ENCODE measurements around the gene THEMIS.
"Not testable (repeated sequence)": the region's sequence is repeated elsewhere in the genome, so short reads cannot be mapped to it uniquely, and the experiment has no call there.

THEMIS gene

DNA sequence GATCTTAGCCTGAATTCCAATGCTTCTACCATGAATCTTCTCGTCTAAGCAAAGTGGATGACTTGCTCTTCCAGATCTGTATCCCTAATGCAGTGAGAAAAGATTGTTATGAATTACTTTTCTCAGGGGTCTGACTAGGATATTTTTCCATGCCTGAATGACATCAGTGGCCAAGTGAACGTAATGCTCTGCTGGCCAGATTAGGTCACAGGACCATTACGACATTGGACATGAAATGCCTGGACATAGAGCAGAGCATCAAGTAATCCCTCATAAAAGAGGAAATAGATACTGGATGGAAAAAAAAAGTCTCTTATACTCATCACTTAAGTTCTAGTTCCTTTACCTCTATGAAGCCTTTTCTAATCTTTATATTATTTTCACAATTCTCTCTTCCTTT is 12.1 kb upstream of the THEMIS start:
- H3K27me3 ChIP-seq (ENCODE audit: insufficient read depth, low read length): no peaks in the 10 kb centered on the region
- 81% methylated on average over 3 of the region's 3 CpGs for WGBS
- peaks cover 4% of the 10 kb centered on the region; the same call in 1 of the 2 replicates for H3K9me3 ChIP-seq (ENCODE audit: insufficient read depth, low read depth, low read length)
- H3K9ac ChIP-seq (ENCODE audit: low read depth, low read length): no peak overlapping the region
- no peak overlapping the region for H3K4me3 ChIP-seq (ENCODE audit: low read length)
- no peaks in the 10 kb centered on the region for H3K4me1 ChIP-seq (ENCODE audit: insufficient read depth, low read length)
- no peak overlapping the region for H3K27ac ChIP-seq (ENCODE audit: low read depth, low read length)
- H3K36me3 ChIP-seq (ENCODE audit: insufficient read depth, low read length): no peaks in the 10 kb centered on the region

GRCh38 chr6:127907960-127908640 is 7.2 kb upstream of the THEMIS start:
- Histone ChIP-seq H3K4me1 (ENCODE audit: insufficient read depth, low read length) (0 out of 2 replicates have a peak, but pooled peaks cover 5% of the 10 kb centered on the region), H3K4me3 (ENCODE audit: low read length) (no peak overlapping the region), H3K9ac (ENCODE audit: low read depth, low read length) (no peak overlapping the region), H3K9me3 (ENCODE audit: insufficient read depth, low read depth, low read length) (peaks cover 4% of the 10 kb centered on the region; the same call in 1 of the 2 replicates), H3K27me3 (ENCODE audit: insufficient read depth, low read length) (no peaks in the 10 kb centered on the region), H3K27ac (ENCODE audit: low read depth, low read length) (no peak overlapping the region), H3K36me3 (ENCODE audit: insufficient read depth, low read length) (no peaks in the 10 kb centered on the region)
- 97% methylated on average over 7 of the region's 7 CpGs for WGBS

- H3K4me3 ChIP-seq (ENCODE audit: low read length): no peak overlapping the region
- H3K4me1 ChIP-seq (ENCODE audit: insufficient read depth, low read length): 0 out of 2 replicates have a peak, but pooled peaks cover 5% of the 10 kb centered on the region
- no peaks in the 10 kb centered on the region for H3K27me3 ChIP-seq (ENCODE audit: insufficient read depth, low read length)
- no peaks in the 10 kb centered on the region for H3K9me3 ChIP-seq (ENCODE audit: insufficient read depth, low read depth, low read length)
- H3K9ac ChIP-seq (ENCODE audit: low read depth, low read length): no peak overlapping the region
- H3K36me3 ChIP-seq (ENCODE audit: insufficient read depth, low read length): no peaks in the 10 kb centered on the region
- no peak overlapping the region for H3K27ac ChIP-seq (ENCODE audit: low read depth, low read length)
Measured at GRCh38 chr6:127904160-127904559, 3.3 kb upstream of the THEMIS start.

GRCh38 chr6:127902933-127903332 is 2.1 kb upstream of the THEMIS start:
- WGBS: 96% methylated on average over 8 of the region's 8 CpGs
- no peaks in the 10 kb centered on the region for H3K9me3 ChIP-seq (ENCODE audit: insufficient read depth, low read depth, low read length)
- H3K4me3 ChIP-seq (ENCODE audit: low read length): no peak overlapping the region
- no peak overlapping the region for H3K9ac ChIP-seq (ENCODE audit: low read depth, low read length)
- no peaks in the 10 kb centered on the region for H3K36me3 ChIP-seq (ENCODE audit: insufficient read depth, low read length)
- H3K27ac ChIP-seq (ENCODE audit: low read depth, low read length): no peak overlapping the region
- no peaks in the 10 kb centered on the region for H3K27me3 ChIP-seq (ENCODE audit: insufficient read depth, low read length)
- 0 out of 2 replicates have a peak, but pooled peaks cover 5% of the 10 kb centered on the region for H3K4me1 ChIP-seq (ENCODE audit: insufficient read depth, low read length)

GRCh38 chr6:127897484-127897883 is 3.4 kb downstream of the THEMIS start:
- Histone ChIP-seq H3K4me1 (ENCODE audit: insufficient read depth, low read length) (peaks cover 10% of the 10 kb centered on the region; the same call in 1 of the 2 replicates), H3K4me3 (ENCODE audit: low read length) (no peak overlapping the region), H3K27ac (ENCODE audit: low read depth, low read length) (no peak overlapping the region), H3K36me3 (ENCODE audit: insufficient read depth, low read length) (no peaks in the 10 kb centered on the region), H3K27me3 (ENCODE audit: insufficient read depth, low read length) (no peaks in the 10 kb centered on the region), H3K9ac (ENCODE audit: low read depth, low read length) (no peak overlapping the region), H3K9me3 (ENCODE audit: insufficient read depth, low read depth, low read length) (no peaks in the 10 kb centered on the region)
- 96% methylated on average over 2 of the region's 2 CpGs for WGBS

DNA sequence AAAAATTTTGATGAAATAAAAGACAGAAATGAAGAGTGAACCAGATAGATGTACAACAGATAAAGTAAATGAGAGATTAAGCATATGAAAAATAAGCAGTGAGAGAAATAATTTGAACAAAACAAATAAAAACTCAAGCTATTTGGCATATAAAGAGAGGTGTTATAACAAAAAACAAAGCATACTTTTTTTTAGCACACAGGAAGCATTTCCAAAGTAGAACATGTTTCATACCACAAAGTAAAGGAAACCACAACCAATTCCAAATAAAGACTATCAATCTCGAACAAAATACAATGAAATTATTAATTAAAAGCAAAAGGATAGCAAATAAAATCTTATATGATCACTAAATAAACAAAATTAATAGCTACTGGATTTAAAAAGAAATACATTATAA is 6.8 kb downstream of the THEMIS start:
- no peak overlapping the region for H3K9ac ChIP-seq (ENCODE audit: low read depth, low read length)
- no CpG with 5 or more reads among the region's 1 CpG for WGBS

DNA sequence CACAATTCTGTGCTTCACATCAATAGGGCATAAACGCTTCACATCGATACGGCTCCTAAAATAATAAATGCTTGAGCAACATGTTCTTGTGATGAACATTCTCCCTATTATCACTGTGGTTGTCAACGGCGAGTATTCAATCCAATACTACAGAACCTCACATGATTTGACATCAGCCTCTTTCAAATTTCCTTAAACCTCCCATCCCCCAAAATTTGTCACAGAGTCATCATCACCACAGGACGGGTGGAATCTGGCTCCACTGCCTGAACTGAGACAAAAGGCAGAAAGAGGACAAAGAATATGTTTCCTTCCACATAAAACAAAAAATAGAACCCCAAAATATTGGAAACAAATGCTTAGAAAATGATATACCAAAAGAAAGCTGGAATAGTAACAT is 7.3 kb downstream of the THEMIS start:
- H3K4me1 ChIP-seq (ENCODE audit: insufficient read depth, low read length): peaks cover 10% of the 10 kb centered on the region; the same call in 1 of the 2 replicates
- H3K9me3 ChIP-seq (ENCODE audit: insufficient read depth, low read depth, low read length): no peaks in the 10 kb centered on the region
- H3K4me3 ChIP-seq (ENCODE audit: low read length): no peak overlapping the region
- H3K9ac ChIP-seq (ENCODE audit: low read depth, low read length): no peak overlapping the region
- no peaks in the 10 kb centered on the region for H3K27me3 ChIP-seq (ENCODE audit: insufficient read depth, low read length)
- H3K27ac ChIP-seq (ENCODE audit: low read depth, low read length): no peak overlapping the region; the same call in 1 of the 2 replicates
- WGBS: 87% methylated on average over 6 of the region's 6 CpGs
- no peaks in the 10 kb centered on the region for H3K36me3 ChIP-seq (ENCODE audit: insufficient read depth, low read length)

More for the DNA sequence above, 6.8 kb downstream of the THEMIS start:
- no peaks in the 10 kb centered on the region for H3K36me3 ChIP-seq (ENCODE audit: insufficient read depth, low read length)
- no peak overlapping the region; the same call in 1 of the 2 replicates for H3K27ac ChIP-seq (ENCODE audit: low read depth, low read length)
- H3K27me3 ChIP-seq (ENCODE audit: insufficient read depth, low read length): no peaks in the 10 kb centered on the region
- H3K4me3 ChIP-seq (ENCODE audit: low read length): no peak overlapping the region
- H3K9me3 ChIP-seq (ENCODE audit: insufficient read depth, low read depth, low read length): no peaks in the 10 kb centered on the region
- H3K4me1 ChIP-seq (ENCODE audit: insufficient read depth, low read length): peaks cover 10% of the 10 kb centered on the region; the same call in 1 of the 2 replicates

- no peak overlapping the region for H3K27ac ChIP-seq (ENCODE audit: low read depth, low read length)
- no peaks in the 10 kb centered on the region for H3K27me3 ChIP-seq (ENCODE audit: insufficient read depth, low read length)
- H3K36me3 ChIP-seq (ENCODE audit: insufficient read depth, low read length): no peaks in the 10 kb centered on the region
- no peaks in the 10 kb centered on the region for H3K9me3 ChIP-seq (ENCODE audit: insufficient read depth, low read depth, low read length)
- H3K4me3 ChIP-seq (ENCODE audit: low read length): no peak overlapping the region
- H3K9ac ChIP-seq (ENCODE audit: low read depth, low read length): no peak overlapping the region
- peaks cover 10% of the 10 kb centered on the region; the same call in 1 of the 2 replicates for H3K4me1 ChIP-seq (ENCODE audit: insufficient read depth, low read length)
- WGBS: 93% methylated on average over 3 of the region's 3 CpGs
Measured at GRCh38 chr6:127891731-127892326, 9.0 kb downstream of the THEMIS start.

DNA sequence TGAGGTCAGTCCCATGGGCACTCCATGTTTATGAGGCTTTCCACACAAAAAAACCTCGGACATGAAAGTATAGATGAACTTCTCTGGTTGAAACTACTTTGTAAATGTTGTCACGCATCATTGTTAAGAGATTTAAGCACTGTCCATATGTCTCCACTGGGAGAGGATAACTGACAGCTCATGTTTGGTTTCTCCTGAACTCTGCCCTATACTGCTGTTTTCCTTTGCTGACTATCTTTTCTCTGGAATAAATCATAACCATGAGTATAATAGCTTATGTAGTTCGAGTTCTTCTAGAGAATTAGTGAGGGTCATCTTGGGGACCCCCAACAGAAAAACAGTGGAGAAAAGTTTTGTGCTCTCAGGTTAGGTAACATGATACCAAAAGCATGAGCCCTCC is 14.3 kb downstream of the THEMIS start:
- Histone ChIP-seq H3K4me3 (ENCODE audit: low read length) (no peak overlapping the region), H3K36me3 (ENCODE audit: insufficient read depth, low read length) (no peaks in the 10 kb centered on the region), H3K27me3 (ENCODE audit: insufficient read depth, low read length) (no peaks in the 10 kb centered on the region), H3K4me1 (ENCODE audit: insufficient read depth, low read length) (no peaks in the 10 kb centered on the region; the same call in 1 of the 2 replicates), H3K9me3 (ENCODE audit: insufficient read depth, low read depth, low read length) (no peaks in the 10 kb centered on the region), H3K27ac (ENCODE audit: low read depth, low read length) (no peak overlapping the region), H3K9ac (ENCODE audit: low read depth, low read length) (no peak overlapping the region)
- 90% methylated on average over 3 of the region's 3 CpGs for WGBS

DNA sequence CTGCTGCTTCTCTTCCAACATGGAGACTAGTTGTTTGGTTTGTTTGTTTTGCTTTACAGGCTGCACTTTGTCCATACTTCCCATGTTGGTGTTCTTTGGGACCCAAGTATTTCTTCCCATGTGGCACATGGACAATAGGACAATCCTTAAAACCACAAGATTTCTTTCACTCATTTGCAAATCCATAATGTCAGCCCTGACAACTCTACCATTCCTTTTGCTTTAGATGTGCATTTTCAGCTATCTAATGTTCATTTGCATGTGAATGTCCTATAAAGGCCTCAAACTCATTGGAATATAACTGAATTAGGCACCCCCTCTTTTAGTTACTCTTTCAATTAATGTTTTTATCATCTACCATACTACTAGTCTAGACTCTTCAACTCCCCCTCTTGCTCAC is 16.7 kb downstream of the THEMIS start:
- no peaks in the 10 kb centered on the region for H3K27me3 ChIP-seq (ENCODE audit: insufficient read depth, low read length)
- H3K9me3 ChIP-seq (ENCODE audit: insufficient read depth, low read depth, low read length): no peaks in the 10 kb centered on the region
- no peak overlapping the region for H3K4me3 ChIP-seq (ENCODE audit: low read length)
- H3K9ac ChIP-seq (ENCODE audit: low read depth, low read length): no peak overlapping the region
- H3K4me1 ChIP-seq (ENCODE audit: insufficient read depth, low read length): peaks cover 9% of the 10 kb centered on the region
- H3K27ac ChIP-seq (ENCODE audit: low read depth, low read length): no peak overlapping the region
- no peaks in the 10 kb centered on the region for H3K36me3 ChIP-seq (ENCODE audit: insufficient read depth, low read length)

DNA sequence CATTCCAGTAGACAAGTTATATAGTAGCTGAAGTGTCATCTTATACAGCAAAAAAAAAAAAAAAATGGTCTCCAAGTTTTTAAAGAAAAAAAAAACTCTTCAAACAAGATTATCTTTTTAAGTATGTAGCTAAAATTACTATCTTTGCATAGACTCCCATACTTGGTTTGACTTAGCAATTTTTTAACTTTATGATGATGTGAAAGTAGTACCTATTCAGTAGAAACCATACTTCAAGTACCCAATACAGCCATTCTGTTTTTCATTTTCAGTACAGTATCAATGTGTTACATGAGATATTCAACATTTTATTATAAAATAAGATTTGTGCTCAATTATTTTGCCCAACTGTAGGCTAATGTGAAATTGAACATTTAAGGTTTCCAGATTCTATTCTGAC is 18.9 kb downstream of the THEMIS start:
- H3K9ac ChIP-seq (ENCODE audit: low read depth, low read length); H3K4me3 ChIP-seq (ENCODE audit: low read length); H3K27me3 ChIP-seq (ENCODE audit: insufficient read depth, low read length); H3K9me3 ChIP-seq (ENCODE audit: insufficient read depth, low read depth, low read length); H3K36me3 ChIP-seq (ENCODE audit: insufficient read depth, low read length); H3K27ac ChIP-seq (ENCODE audit: low read depth, low read length): not testable (repeated sequence)
- peaks cover 11% of the 10 kb centered on the region for H3K4me1 ChIP-seq (ENCODE audit: insufficient read depth, low read length)

Data from HUES64 (cell line).